ENCODE results near the gene SELL.

DNA sequence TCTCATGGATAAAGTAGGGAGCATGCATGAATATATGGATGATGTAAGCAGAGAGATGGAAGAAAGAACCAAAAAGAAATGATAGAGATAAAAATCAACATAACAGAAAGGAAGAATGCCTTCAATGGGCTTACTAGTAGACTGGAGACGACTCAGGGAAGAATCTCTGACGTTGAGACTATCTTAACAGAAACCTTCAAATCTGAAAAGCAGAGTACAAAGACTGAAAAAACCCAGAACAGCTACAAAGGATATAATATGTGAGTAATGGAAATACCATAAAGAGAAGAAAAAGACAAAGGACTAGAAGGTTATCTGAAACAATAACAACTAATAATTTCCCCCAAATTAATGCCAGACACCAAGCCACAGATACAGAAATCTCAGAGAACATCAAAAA lies 63.2 kb downstream of the SELL start:
- TF ChIP-seq, protein P1, sequence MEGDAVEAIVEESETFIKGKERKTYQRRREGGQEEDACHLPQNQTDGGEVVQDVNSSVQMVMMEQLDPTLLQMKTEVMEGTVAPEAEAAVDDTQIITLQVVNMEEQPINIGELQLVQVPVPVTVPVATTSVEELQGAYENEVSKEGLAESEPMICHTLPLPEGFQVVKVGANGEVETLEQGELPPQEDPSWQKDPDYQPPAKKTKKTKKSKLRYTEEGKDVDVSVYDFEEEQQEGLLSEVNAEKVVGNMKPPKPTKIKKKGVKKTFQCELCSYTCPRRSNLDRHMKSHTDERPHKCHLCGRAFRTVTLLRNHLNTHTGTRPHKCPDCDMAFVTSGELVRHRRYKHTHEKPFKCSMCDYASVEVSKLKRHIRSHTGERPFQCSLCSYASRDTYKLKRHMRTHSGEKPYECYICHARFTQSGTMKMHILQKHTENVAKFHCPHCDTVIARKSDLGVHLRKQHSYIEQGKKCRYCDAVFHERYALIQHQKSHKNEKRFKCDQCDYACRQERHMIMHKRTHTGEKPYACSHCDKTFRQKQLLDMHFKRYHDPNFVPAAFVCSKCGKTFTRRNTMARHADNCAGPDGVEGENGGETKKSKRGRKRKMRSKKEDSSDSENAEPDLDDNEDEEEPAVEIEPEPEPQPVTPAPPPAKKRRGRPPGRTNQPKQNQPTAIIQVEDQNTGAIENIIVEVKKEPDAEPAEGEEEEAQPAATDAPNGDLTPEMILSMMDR (conservative IDR thresholded peaks at IDR 0.05; ENCODE audit: low read depth in 2 of 2), result no peak
- no peak for TF ChIP-seq EZH2phosphoT487 (IDR thresholded peaks at IDR 0.05; ENCODE audit: unreplicated experiment)
- TF ChIP-seq EZH2 (IDR thresholded peaks at IDR 0.05; ENCODE audit: low read depth, unreplicated experiment), result no peak
- no peak for TF ChIP-seq POLR2AphosphoS5 (IDR thresholded peaks at IDR 0.05; ENCODE audit: low read depth)

Data from GM23338 (cell line).